ENCODE results near the gene AMPD2.

DNA sequence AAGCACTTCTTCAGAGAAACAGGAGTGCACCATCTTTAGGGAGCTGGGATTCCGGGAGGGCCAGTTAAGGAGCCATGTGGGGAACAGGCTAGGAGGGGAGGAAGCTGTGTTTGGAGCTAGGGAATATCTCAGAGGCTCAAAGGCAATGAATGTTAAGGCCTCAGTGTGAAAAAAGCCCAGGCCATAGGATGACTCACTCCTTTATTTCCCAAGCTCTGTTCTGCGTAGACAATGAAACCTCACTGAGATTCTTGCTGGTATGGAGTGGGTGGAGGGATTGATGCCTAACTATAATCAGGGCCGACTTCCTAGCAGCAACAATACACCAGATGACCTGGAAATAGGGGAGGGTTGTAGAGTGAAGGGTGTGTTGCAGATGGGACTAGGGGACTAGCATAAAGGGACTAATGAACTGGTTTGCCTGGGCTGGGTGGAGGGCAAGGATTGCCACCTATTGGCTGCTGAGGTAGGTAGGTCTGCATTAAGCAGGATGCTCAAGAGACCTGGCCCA is 2.3 kb upstream of the AMPD2 start:
- TF ChIP-seq ZNF302 (CRISPR knock-in tag; IDR thresholded peaks at IDR 0.05), result no peak
- no peak for TF ChIP-seq CHD2 (IDR thresholded peaks at IDR 0.05; ENCODE audit: low read length, partially characterized antibody)
- TF ChIP-seq, protein P1, sequence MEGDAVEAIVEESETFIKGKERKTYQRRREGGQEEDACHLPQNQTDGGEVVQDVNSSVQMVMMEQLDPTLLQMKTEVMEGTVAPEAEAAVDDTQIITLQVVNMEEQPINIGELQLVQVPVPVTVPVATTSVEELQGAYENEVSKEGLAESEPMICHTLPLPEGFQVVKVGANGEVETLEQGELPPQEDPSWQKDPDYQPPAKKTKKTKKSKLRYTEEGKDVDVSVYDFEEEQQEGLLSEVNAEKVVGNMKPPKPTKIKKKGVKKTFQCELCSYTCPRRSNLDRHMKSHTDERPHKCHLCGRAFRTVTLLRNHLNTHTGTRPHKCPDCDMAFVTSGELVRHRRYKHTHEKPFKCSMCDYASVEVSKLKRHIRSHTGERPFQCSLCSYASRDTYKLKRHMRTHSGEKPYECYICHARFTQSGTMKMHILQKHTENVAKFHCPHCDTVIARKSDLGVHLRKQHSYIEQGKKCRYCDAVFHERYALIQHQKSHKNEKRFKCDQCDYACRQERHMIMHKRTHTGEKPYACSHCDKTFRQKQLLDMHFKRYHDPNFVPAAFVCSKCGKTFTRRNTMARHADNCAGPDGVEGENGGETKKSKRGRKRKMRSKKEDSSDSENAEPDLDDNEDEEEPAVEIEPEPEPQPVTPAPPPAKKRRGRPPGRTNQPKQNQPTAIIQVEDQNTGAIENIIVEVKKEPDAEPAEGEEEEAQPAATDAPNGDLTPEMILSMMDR (IDR thresholded peaks at IDR 0.05), result no peak
- TF ChIP-seq RNF2 (IDR thresholded peaks at IDR 0.05; ENCODE audit: borderline replicate concordance, low read depth), result no peak
